NCI-H460 (cell line): Measurements from ENCODE around the gene ERICH6. TPM values are rescaled to one million over a fixed set of nuclear protein-coding genes. Genes with fewer than 3 reads are reported as not detected.

ENCODE experiments used
- DNase-seq: peaks from one replicate; pipeline ENCODE4 v3.0.0-alpha.2; 2016; ENCODE audit warnings: low read depth; ENCODE audit errors: extremely low read depth
- polyA plus RNA-seq: library from polyadenylated mRNA; depleted of rRNA; stranded (reverse); fragments of >200 nt; gene quantifications from 2 replicates; pipeline ENCODE4 v1.2.3, GENCODE V29; 2014; cell fraction: nucleus; rRNA removed
- total RNA-seq: library from RNA; depleted of rRNA; stranded (reverse); fragments of >200 nt; shearing (Covaris generic); gene quantifications from 2 replicates; pipeline ENCODE4 v1.2.3, GENCODE V29; 2014; rRNA removed

ERICH6 gene
- not detected in 2 replicates for total RNA-seq
- not detected in 2 replicates for polyA plus RNA-seq

GRCh38 chr3:150703756-150704344 is at the start of gene ERICH6:
Gene ERICH6, minus strand, starts transcription at chr3:150703920. Its CDS starts 22 bp downstream, at chr3:150703898.
- peak; percentile 78 for DNase-seq

GRCh38 chr3:150751781-150752263 is 48.1 kb upstream of the ERICH6 start:
- DNase-seq, result no peak

GRCh38 chr3:150749255-150749654 is 45.5 kb upstream of the ERICH6 start:
- no peak for DNase-seq

GRCh38 chr3:150748684-150749047 is 44.9 kb upstream of the ERICH6 start:
- no peak for DNase-seq

- no peak for DNase-seq
These were observed 44.4 kb upstream of the ERICH6 start for GRCh38 chr3:150747886-150748683.

- no peak for DNase-seq
These were observed 43.3 kb upstream of the ERICH6 start for GRCh38 chr3:150746791-150747590.

- DNase-seq, result no peak
These were observed 42.1 kb upstream of the ERICH6 start for GRCh38 chr3:150745832-150746231.

GRCh38 chr3:150744919-150745211 is 41.1 kb upstream of the ERICH6 start:
- DNase-seq, result no peak

- DNase-seq, result no peak
These were observed 40.6 kb upstream of the ERICH6 start for GRCh38 chr3:150744041-150744918.

GRCh38 chr3:150743508-150743907 is 39.8 kb upstream of the ERICH6 start:
- no peak for DNase-seq

GRCh38 chr3:150742679-150743078 is 39.0 kb upstream of the ERICH6 start:
- no peak for DNase-seq

GRCh38 chr3:150742141-150742523 is 38.4 kb upstream of the ERICH6 start:
- no peak for DNase-seq

- DNase-seq, result no peak
These were observed 37.9 kb upstream of the ERICH6 start for GRCh38 chr3:150741497-150742140.

- DNase-seq, result no peak
These were observed 37.2 kb upstream of the ERICH6 start for GRCh38 chr3:150740733-150741496.

GRCh38 chr3:150739877-150740645 is 36.3 kb upstream of the ERICH6 start:
- no peak for DNase-seq

- DNase-seq, result no peak
These were observed 35.6 kb upstream of the ERICH6 start for GRCh38 chr3:150739200-150739863.

GRCh38 chr3:150738688-150739087 is 35.0 kb upstream of the ERICH6 start:
- no peak for DNase-seq
